ENCODE measurements around the gene IRF5. TPM values are rescaled to one million over a fixed set of nuclear protein-coding genes. Genes with fewer than 3 reads are reported as not detected.
"Not testable (repeated sequence)": the region's sequence is repeated elsewhere in the genome, so short reads cannot be mapped to it uniquely, and the experiment has no call there.

The IRF5 gene
- polyA plus RNA-seq, 1 donor, result 3.1 TPM

GRCh38 chr7:128961030-128961659 is 23.4 kb downstream of the IRF5 start:
- no peak for DNase-seq

GRCh38 chr7:128962899-128963298 is 25.2 kb downstream of the IRF5 start:
- no peak for DNase-seq

GRCh38 chr7:128963327-128963757 is 25.6 kb downstream of the IRF5 start:
- no peak for DNase-seq

GRCh38 chr7:128968624-128969023 is 30.9 kb downstream of the IRF5 start:
- DNase-seq, result no peak

GRCh38 chr7:128974241-128974934 is 36.7 kb downstream of the IRF5 start:
- DNase-seq, result no peak

GRCh38 chr7:128982105-128982504 is 44.4 kb downstream of the IRF5 start:
- DNase-seq, result no peak

- no peak for DNase-seq
Measured at GRCh38 chr7:128985660-128986059, 47.9 kb downstream of the IRF5 start.

GRCh38 chr7:128986609-128987008 is 48.9 kb downstream of the IRF5 start:
- no peak for DNase-seq

GRCh38 chr7:128988372-128988771 is 50.6 kb downstream of the IRF5 start:
- DNase-seq, result no peak

GRCh38 chr7:128989961-128990360 is 52.2 kb downstream of the IRF5 start:
- no peak for DNase-seq

- no peak for DNase-seq
Measured at GRCh38 chr7:128993419-128993818, 55.7 kb downstream of the IRF5 start.

GRCh38 chr7:128994560-128994959 is 56.8 kb downstream of the IRF5 start:
- not testable (repeated sequence) for DNase-seq

- DNase-seq, result no peak
Measured at GRCh38 chr7:128997181-128997580, 59.5 kb downstream of the IRF5 start.

Other genes with a start within 250 kb of the IRF5 start
- 214 TPM for gene CALU, start 198.6 kb upstream of the IRF5 start, polyA plus RNA-seq (ENCODE audit: insufficient read length)
- 2.2 TPM for gene OPN1SW, start 162.1 kb upstream of the IRF5 start, polyA plus RNA-seq (ENCODE audit: insufficient read length)
- gene CCDC136, start 146.0 kb upstream of the IRF5 start, polyA plus RNA-seq (ENCODE audit: insufficient read length), result 19.1 TPM
- 823 TPM for gene FLNC, start 107.5 kb upstream of the IRF5 start, polyA plus RNA-seq (ENCODE audit: insufficient read length)
- gene ATP6V1F, start 75.1 kb upstream of the IRF5 start, polyA plus RNA-seq (ENCODE audit: insufficient read length), result 121 TPM
- 2.2 TPM for gene KCP, start 27.2 kb upstream of the IRF5 start, polyA plus RNA-seq (ENCODE audit: insufficient read length)
- gene TNPO3, start 117.2 kb downstream of the IRF5 start, polyA plus RNA-seq (ENCODE audit: insufficient read length), result 30.9 TPM
- gene TSPAN33, start 206.8 kb downstream of the IRF5 start, polyA plus RNA-seq (ENCODE audit: insufficient read length), result 47.4 TPM

All from hindlimb muscle (tissue), 1 donor.